GM12878 (cell line): Measurements from ENCODE around the gene TKFC. TPM values are rescaled to one million over a fixed set of nuclear protein-coding genes. Genes with fewer than 3 reads are reported as not detected.

Source experiments
- ATF7 ChIP-seq: fragments of 450-650 bp; IDR thresholded peaks from 2 replicates; pipeline ENCODE4 v1.6.1; 2016; ENCODE audit warnings: low read depth, mild to moderate bottlenecking
- DPF2 ChIP-seq: fragments of 450-650 bp; IDR thresholded peaks from 2 replicates; pipeline ENCODE4 v1.6.1; 2017; ENCODE audit warnings: mild to moderate bottlenecking
- ETV6 ChIP-seq, 2 experiments: fragments of 450-650 bp in 1 of 2; IDR thresholded peaks in 1 of 2; conservative IDR thresholded peaks in 1 of 2; 2 replicates each; pipeline ENCODE4 v1.6.1; 2014; ENCODE audit warnings: antibody characterized with exemption in 1 of 2, borderline replicate concordance in 1 of 2, low read depth in 1 of 2, mild to moderate bottlenecking in 1 of 2, moderate library complexity in 1 of 2
- FOXM1 ChIP-seq: IDR thresholded peaks from 2 replicates; pipeline ENCODE4 v1.6.1; 2012; ENCODE audit warnings: low read depth, mild to moderate bottlenecking, inconsistent platforms, low read length, moderate library complexity
- KAT2A ChIP-seq: conservative IDR thresholded peaks from 2 replicates; pipeline ENCODE4 v1.6.1; 2011; ENCODE audit warnings: low read depth, low read length; ENCODE audit not compliant: control insufficient read depth
- MLLT1 ChIP-seq: fragments of 450-650 bp; IDR thresholded peaks from 2 replicates; pipeline ENCODE4 v1.6.1; 2016; ENCODE audit warnings: mild to moderate bottlenecking
- NFIC ChIP-seq: IDR thresholded peaks from 2 replicates; pipeline ENCODE4 v1.6.1; 2012; ENCODE audit warnings: low read depth, mild to moderate bottlenecking, inconsistent platforms, low read length, moderate library complexity
- POLR2A ChIP-seq: IDR thresholded peaks from 2 replicates; pipeline ENCODE4 v1.6.1; 2011; ENCODE audit warnings: low read depth, mild to moderate bottlenecking, low read length
- POLR2AphosphoS2 ChIP-seq: IDR thresholded peaks from 2 replicates; pipeline ENCODE4 v1.6.1; 2011; ENCODE audit warnings: low read depth, mild to moderate bottlenecking, low read length, improper control_type of control experiment, moderate library complexity
- RAD51 ChIP-seq: fragments of 450-650 bp; IDR thresholded peaks from 2 replicates; pipeline ENCODE4 v1.6.1; 2016; ENCODE audit warnings: moderate library complexity, mild to moderate bottlenecking, inconsistent platforms
- RB1 ChIP-seq: fragments of 450-650 bp; formaldehyde crosslinking; IDR thresholded peaks from 2 replicates; pipeline ENCODE4 v1.6.1; 2017; ENCODE audit warnings: mild to moderate bottlenecking, borderline replicate concordance
- RELB ChIP-seq: fragments of 450-650 bp; IDR thresholded peaks from 2 replicates; pipeline ENCODE4 v1.6.1; 2017; ENCODE audit warnings: low read depth, mild to moderate bottlenecking, moderate library complexity
- RUNX3 ChIP-seq: IDR thresholded peaks from 2 replicates; pipeline ENCODE4 v1.6.1; 2012; ENCODE audit warnings: low read length, inconsistent platforms
- SMARCA5 ChIP-seq: fragments of 450-650 bp; IDR thresholded peaks from 2 replicates; pipeline ENCODE4 v1.6.1; 2017; ENCODE audit warnings: mild to moderate bottlenecking
- SUZ12 ChIP-seq: fragments of 200-600 bp; sonication (generic); IDR thresholded peaks from one replicate; pipeline ENCODE4 v1.6.1; 2018; ENCODE audit warnings: antibody characterized with exemption, mild to moderate bottlenecking; ENCODE audit not compliant: unreplicated experiment
- TARDBP ChIP-seq: IDR thresholded peaks from 2 replicates; pipeline ENCODE4 v1.6.1; 2016; ENCODE audit warnings: borderline replicate concordance
- TBL1XR1 ChIP-seq: IDR thresholded peaks from 2 replicates; pipeline ENCODE4 v1.6.1; 2012; ENCODE audit warnings: low read depth, low read length, improper control_type of control experiment
- YY1 ChIP-seq: IDR thresholded peaks from 2 replicates; pipeline ENCODE4 v1.6.1; 2011; ENCODE audit warnings: low read depth, mild to moderate bottlenecking, low read length
- ZBED1 ChIP-seq: IDR thresholded peaks from 2 replicates; pipeline ENCODE4 v1.6.1; 2016; ENCODE audit warnings: borderline replicate concordance
- ZBTB33 ChIP-seq: fragments of 450-650 bp; IDR thresholded peaks from 2 replicates; pipeline ENCODE4 v1.6.1; 2017; ENCODE audit warnings: mild to moderate bottlenecking
- ZBTB40 ChIP-seq: fragments of 450-650 bp; IDR thresholded peaks from 2 replicates; pipeline ENCODE4 v1.6.1; 2016; ENCODE audit warnings: mild to moderate bottlenecking, moderate library complexity, borderline replicate concordance
- ZNF384 ChIP-seq: IDR thresholded peaks from 2 replicates; pipeline ENCODE4 v1.6.1; 2012; ENCODE audit warnings: low read depth, mild to moderate bottlenecking, low read length, improper control_type of control experiment, borderline replicate concordance
- ZSCAN29 ChIP-seq: fragments of 450-650 bp; IDR thresholded peaks from 2 replicates; pipeline ENCODE4 v1.6.1; 2017; ENCODE audit warnings: mild to moderate bottlenecking, moderate library complexity
- polyA plus RNA-seq, 11 experiments: library from polyadenylated mRNA; depleted of rRNA in 4 of 11; unstranded in 6 of 11; stranded (reverse) in 5 of 11; fragments of >200 nt; fragmentation: Nextera tagmentation in 4 of 11; fragmentation: Illumina TruSeq in 1 of 11; extraction: Ambion mirVana in 4 of 11; extraction: Trizol in 1 of 11; gene quantifications; 1 replicate in 1 of 11; 2 replicates in 10 of 11; pipeline versions ENCODE4 v1.2.1 to v1.2.3, GENCODE V29; 2011 to 2016; ENCODE audit warnings: inconsistent platforms in 2 of 11, missing spikeins in 2 of 11, low read depth in 1 of 11
- total RNA-seq, 4 experiments: library from RNA; depleted of rRNA in 3 of 4; stranded (reverse); fragments of >200 nt in 3 of 4; fragmentation: Illumina TruSeq in 1 of 4; extraction: Trizol in 1 of 4; gene quantifications; 2 replicates each; pipeline versions ENCODE4 v1.2.1 to v1.2.3, GENCODE V29; 2013 to 2021

Gene TKFC
- total and polyA plus RNA-seq, 10 of the 15 experiments (the other 5 are each of a cell fraction or from before 2014, with no cell fraction given), result 2.4 to 113 (median 59.0) TPM

- TF ChIP-seq ZBTB40, result no peak
- TF ChIP-seq RUNX3, result peak; percentile 88
- TF ChIP-seq ZSCAN29, result no peak
- TF ChIP-seq SMARCA5, result peak; percentile 94
- TF ChIP-seq RAD51, result peak; percentile 80
- TF ChIP-seq ZBTB33, result no peak
- TF ChIP-seq SUZ12, result no peak
- peak; percentile 78 for TF ChIP-seq NFIC
- peak; percentile 88 for TF ChIP-seq RELB
- no peak for TF ChIP-seq KAT2A
- TF ChIP-seq FOXM1, result peak; percentile 81; the same call in 1 of the 2 replicates
- TF ChIP-seq TARDBP, result no peak
- no peak for TF ChIP-seq ZNF384
- peak in 1 of 2 experiments; percentile 27; a peak in 2 of 4 replicates for TF ChIP-seq ETV6 (conservative IDR thresholded peaks at IDR 0.05 in 1 of 2, IDR thresholded peaks at IDR 0.05 in 1 of 2; ENCODE audit: borderline replicate concordance in 1 of 2, low read depth in 1 of 2)
- peak; percentile 60 for TF ChIP-seq POLR2A
- no peak for TF ChIP-seq RB1
- TF ChIP-seq ZBED1, result peak; percentile 56; the same call in 1 of the 2 replicates
- peak; percentile 38; the same call in 1 of the 2 replicates for TF ChIP-seq ATF7
- TF ChIP-seq TBL1XR1, result peak; percentile 53; the same call in 1 of the 2 replicates
- no peak for TF ChIP-seq POLR2AphosphoS2
- TF ChIP-seq DPF2, result peak; percentile 87
- TF ChIP-seq YY1, result 0 out of 2 replicates have a peak, but pooled peaks have one; percentile 19
- TF ChIP-seq MLLT1, result no peak; the same call in 1 of the 2 replicates
These were observed 24.3 kb downstream of the TKFC start (continued) for GRCh38 chr11:61357233-61357893.
